22Rv1 (cell line): ENCODE results near the gene MAD1L1.

Experiments
- ZFX ChIP-seq: fragments of 450-650 bp; IDR thresholded peaks from 2 replicates; pipeline ENCODE4 v1.6.1; 2017; ENCODE audit warnings: antibody characterized with exemption, borderline replicate concordance
- TF ChIP-seq, protein P1 (sequence below): fragments of 450-650 bp; IDR thresholded peaks from 2 replicates; pipeline ENCODE4 v1.5.1; 2017; ENCODE audit warnings: mild to moderate bottlenecking

GRCh38 chr7:2256306-2257045 is 23.7 kb upstream of the MAD1L1 start:
- TF ChIP-seq, protein P1, sequence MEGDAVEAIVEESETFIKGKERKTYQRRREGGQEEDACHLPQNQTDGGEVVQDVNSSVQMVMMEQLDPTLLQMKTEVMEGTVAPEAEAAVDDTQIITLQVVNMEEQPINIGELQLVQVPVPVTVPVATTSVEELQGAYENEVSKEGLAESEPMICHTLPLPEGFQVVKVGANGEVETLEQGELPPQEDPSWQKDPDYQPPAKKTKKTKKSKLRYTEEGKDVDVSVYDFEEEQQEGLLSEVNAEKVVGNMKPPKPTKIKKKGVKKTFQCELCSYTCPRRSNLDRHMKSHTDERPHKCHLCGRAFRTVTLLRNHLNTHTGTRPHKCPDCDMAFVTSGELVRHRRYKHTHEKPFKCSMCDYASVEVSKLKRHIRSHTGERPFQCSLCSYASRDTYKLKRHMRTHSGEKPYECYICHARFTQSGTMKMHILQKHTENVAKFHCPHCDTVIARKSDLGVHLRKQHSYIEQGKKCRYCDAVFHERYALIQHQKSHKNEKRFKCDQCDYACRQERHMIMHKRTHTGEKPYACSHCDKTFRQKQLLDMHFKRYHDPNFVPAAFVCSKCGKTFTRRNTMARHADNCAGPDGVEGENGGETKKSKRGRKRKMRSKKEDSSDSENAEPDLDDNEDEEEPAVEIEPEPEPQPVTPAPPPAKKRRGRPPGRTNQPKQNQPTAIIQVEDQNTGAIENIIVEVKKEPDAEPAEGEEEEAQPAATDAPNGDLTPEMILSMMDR: no peak
- no peak for TF ChIP-seq ZFX
